Loucy (cell line): ENCODE data around the gene RPP40.

Experiments
- CTCF ChIP-seq: fragments of 200-600 bp; sonication (generic); conservative IDR thresholded peaks from 2 replicates; pipeline ENCODE4 v1.5.1; 2014; ENCODE audit warnings: mild to moderate bottlenecking, antibody characterized with exemption, low read length
- EZH2phosphoT487 ChIP-seq: fragments of 200-600 bp; IDR thresholded peaks from 2 replicates; pipeline ENCODE4 v1.6.1; 2018; ENCODE audit warnings: antibody characterized with exemption, mild to moderate bottlenecking, moderate library complexity, borderline replicate concordance

- TF ChIP-seq CTCF, result no peak
- no peak for TF ChIP-seq EZH2phosphoT487
Measured at GRCh38 chr6:5020142-5020541, 16.3 kb upstream of the RPP40 start.
